Measurements from ENCODE around the gene HYAL2.
A peak's percentile ranks its signal among the peaks of the same experiment; 100 is the strongest.
"Not testable (repeated sequence)": the region's sequence is repeated elsewhere in the genome, so short reads cannot be mapped to it uniquely, and the experiment has no call there.

The HYAL2 gene

DNA sequence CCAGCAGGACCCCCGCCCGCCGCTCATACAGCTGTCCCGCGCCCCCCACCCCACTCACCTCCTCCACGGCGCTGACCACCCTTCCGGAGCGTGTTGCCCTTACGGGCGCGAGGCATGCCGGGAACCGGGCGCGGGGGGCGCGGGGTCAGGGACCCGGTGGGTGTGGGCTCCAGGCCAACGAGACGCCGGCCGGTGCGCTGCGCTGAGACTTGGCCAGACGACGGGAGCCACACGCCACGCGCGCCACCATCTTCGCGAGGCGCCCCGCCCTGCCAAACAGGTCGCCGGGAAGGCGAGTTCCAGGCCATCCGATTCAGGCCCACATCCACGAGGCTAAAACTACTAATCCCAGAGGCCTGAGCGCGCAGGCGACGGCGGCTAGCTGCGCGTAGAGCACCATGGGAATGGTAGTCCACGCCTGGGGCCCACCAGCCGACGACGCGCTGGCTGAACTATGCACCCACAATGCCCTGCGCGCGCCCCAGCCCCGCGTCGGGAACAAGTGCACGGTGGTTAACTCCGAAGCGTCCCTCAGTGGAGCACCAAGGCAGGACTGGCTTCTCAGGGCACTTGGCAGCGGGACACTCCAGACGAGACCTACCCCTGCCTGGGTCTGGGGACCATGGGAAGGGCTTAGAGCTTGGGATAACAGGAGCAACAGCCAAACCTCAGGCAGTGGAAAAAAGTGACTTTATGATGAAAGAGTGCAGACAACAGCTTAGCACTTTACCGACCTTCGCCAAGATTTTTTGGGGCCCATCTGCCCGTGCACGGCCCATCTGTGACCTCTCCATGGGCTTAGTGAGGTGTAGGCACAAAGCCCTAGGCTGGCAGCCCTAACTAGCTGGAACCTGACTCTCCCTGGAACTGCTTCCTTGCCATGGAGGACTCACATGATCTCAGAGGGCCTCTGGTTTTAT, 30.1 kb downstream of the HYAL2 start, which contains the start of gene IFRD2:
TSS of gene IFRD2 (minus strand) at position 271 of the 920 bp plus-strand sequence. CDS start at position 116, 155 bp downstream.
- DNase-seq (ENCODE audit: low read depth in 2 of 2) = peak; percentile 91 to 96

DNA sequence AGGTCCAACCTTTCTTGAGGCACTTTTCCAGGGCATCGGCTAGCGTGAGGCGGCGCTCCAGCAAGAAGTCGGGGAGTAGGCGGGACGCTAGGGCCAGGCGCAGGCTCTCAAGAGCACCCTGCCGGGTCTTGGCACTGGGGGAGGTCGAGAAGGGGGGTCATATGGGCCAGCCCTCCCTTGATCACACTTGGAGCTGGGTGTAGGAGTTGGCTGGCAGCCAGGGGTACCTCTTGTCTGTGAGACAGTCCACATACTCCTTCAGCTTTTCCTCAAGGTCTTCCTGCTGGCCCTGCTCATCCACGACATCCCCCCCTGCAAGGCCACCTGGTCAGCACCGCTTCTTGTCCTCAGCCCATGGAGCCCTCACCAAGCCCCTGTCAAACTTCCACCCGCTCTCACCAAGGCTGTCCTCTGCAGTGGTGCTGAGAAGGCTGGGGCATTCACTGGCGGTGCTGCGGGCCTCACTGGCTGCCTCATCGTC, 32.3 kb downstream of the HYAL2 start:
- no peak for DNase-seq (ENCODE audit: low read depth in 2 of 2)

DNA sequence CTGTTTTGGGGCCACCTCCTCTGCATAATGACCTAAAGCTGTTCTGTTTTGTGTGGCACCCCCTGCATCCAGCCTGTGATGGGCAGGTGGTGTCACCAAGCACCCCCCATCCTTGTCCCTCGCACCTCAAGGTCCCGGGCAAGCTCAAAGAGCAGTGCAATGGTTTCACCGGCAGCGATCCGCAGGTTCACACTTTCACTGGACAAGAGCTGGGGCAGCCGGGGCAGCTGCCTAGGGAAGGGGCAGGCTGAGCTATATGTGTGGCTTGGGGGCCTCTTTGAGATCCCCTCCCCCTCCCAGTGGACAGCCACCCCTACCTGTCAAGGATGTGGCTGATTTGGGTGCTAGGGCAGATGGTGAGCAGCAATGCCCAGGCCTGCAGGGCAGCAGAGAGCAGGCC, 33.4 kb downstream of the HYAL2 start:
- no peak for DNase-seq (ENCODE audit: low read depth in 2 of 2)

DNA sequence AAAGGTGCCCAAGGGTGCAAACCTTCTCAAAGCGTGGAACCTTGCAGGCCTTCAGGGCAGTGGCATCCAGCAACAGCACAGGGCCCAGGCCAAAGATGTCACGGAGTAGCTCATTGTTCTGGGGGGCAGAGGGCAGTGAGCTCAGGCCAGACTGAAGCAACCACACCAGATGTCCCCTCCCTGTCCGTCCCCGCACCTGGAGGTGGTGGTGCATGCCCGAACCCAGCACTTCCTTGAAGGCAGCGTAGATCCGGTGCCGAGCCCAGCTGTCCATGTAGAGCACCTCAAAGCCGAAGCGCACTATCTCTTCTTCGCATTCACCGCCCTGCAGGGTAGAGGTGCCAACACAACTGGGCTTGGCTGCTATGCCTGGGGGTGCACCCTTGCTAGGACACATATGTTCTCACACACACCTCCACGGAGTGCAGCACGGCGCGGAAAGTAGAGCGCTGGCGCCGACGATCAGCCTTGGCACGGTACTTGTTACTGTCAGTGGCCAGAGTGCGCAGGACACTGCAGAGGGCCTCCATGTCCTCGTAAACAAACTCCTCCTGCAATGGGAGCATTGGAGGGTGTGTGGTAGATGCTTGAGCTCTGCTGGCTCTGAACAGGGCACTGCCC, 34.0 kb downstream of the HYAL2 start:
- DNase-seq (ENCODE audit: low read depth in 2 of 2) = no peak

DNA sequence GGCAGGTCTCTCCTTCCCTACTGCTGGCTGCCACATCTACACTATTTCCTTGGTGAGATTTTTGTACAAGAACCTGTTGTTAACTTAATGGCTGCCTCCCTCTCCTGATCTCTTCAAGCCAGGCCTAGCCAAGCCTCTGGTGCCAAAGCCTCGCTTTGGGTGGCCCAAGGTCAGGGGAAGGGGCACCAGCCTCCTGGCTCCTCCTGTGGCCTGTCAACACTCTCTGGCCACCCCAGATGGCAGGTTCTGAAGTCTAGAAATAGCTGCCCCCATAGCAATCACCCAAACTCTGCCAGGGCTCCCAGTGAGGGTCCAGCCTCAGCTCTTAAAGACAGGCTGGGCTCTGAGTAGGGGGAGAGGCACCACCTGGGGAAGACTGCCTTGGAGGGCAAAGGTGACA, 35.3 kb downstream of the HYAL2 start:
- no peak for DNase-seq (ENCODE audit: low read depth in 2 of 2)

DNA sequence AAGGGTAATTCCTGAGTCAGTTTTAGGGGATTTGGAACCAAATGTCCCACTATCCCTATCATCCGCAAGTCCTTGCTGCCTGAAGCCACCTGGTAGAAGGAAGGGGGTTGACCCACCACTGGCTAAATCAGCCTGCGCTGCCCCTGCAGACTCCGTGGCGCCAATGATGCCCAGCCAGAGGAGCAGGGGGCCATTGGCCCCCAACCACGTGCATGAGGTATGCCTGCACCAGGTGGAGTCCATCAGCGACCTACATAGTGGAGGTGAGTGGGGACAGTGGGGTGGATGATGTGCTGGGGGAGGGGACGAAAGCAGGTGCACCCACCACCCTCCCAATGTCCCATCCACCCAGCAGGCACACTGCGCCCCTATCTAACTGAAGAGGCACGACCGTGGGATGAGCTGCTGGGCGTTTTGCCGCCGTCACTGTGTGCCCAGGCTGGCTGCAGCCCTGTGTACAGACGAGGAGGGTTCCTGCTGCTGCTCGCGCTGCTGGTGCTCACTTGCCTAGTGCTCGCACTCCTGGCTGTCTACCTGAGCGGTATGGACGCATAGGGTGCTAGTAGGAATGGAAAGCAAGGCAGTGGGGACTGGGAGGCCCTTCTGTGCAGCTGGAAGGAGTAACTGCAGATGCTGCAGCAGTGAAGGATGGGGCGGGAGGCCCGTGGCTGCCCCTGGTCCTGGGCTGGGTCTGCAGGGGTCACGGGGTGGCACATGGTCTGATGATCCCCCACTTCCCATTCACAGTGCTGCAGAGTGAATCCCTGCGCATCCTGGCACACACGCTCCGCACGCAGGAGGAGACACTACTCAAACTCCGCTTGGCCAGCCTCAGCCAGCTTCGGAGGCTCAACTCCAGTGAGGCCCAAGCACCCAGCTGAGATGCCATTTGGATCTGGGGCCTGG, 36.0 kb downstream of the HYAL2 start:
- DNase-seq (ENCODE audit: low read depth in 2 of 2) = no peak

DNA sequence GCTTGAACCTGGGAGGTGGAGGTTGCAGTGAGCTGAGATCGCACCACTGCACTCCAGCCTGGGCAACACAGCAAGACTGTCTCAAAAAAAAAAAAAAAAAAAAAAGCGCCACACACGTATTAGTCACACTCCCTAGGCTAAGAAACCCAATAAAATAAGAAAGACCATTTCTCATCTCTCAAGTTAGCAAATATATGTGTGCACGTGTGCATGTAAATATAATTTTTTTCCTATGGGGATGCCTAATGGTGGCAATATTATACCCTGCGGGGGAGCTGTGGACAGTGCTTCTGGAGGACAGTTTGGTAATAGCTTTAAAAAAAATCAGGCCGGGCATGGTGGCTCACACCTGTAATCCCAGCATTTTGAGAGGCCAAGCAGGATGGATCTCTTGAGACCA, 38.4 kb downstream of the HYAL2 start:
- not testable (repeated sequence) for DNase-seq (ENCODE audit: low read depth in 2 of 2)

DNA sequence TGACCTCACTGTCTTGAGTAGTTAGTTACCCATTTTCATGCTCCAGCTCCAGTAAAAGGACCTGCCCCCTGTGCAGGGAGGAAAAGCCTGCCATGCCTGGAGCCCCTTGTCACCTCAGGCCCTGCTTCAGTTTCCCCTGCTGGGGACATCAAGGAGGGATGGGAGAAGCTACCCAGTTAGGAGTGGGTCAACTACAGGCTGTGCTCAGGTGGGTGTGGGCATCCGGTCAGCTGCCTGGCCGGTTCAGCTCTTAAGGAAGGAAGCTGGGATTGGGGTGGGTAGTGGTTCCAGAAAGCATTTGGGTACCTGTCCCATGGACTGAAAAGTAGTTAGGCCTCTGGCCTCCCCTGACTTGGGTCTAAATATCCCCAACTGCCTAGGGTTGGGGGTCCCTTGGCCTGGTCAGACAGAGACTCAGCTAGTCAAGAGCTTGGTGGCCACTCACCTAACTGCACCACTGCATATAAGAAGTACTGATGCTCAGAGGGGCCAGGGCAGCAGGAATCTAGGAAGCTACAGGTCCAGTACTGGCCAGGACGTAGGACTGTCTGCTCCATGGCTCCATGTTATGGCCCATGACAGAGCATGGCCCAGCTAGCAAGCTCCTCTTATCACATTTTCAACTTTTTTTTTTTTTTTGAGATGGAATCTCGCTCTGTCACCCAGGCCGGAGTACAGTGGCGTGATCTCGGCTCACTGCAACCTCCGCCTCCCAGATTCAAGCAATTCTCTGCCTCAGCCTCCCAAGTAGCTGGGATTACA, 43.1 kb downstream of the HYAL2 start:
- DNase-seq (ENCODE audit: low read depth in 2 of 2) = no peak

DNA sequence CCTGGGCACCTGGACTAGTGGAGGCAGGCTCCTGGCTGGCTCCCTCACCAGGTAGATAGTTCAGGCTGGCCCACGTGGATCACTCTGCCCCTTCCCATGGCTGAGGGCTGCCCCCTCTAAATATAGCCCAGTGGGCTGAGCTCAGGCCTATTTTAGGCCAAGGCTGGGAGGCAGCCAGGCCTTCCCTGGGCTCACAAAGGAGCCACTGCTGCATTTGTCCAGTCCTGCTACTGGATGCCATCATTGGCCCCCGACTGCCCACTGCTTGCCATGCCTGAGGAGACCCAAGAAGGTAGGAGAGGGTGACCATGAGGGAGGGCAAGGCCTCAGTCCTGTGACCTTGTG, 43.7 kb downstream of the HYAL2 start, which contains the start of gene LSMEM2:
TSS of gene LSMEM2 (plus strand) at position 208 of the 345 bp plus-strand sequence. CDS start at position 235, 27 bp downstream.
- no peak for DNase-seq (ENCODE audit: low read depth in 2 of 2)

DNA sequence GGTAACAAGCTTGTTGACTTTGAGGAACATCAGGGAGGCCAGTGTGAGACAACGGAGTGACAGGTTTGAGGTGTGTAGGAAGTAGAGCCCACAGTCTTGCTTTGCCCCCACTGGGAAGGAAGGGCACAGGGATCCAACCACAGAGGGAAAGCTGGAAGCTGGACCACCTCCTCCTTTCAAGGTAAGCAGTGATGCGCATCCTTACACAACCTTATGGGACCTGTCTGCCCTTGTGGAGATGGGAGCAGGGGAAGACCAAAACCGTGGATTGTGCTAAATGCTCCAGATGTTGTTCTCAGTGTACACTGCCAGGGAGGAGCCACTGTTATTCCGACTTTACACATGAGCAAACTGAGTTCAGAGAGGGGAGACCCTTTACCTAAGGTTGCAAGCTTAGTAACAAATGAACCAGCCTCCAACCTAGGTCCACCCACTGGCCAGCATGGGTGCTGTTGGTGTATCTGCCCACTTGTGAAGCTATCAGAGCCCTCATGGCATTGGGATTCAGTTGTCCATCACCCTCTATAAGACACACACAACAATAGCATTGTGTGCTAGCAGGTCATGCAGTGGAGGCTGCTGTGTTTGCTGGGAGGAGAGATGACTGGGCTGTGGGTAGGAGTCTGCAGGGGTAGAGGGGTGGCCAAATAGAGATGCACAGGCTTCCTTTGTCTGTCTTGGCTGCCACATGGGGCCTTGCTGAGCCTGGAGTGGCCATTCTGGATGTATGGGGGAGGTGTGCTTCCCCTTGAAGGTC, 44.2 kb downstream of the HYAL2 start:
- no peak for DNase-seq (ENCODE audit: low read depth in 2 of 2)

DNA sequence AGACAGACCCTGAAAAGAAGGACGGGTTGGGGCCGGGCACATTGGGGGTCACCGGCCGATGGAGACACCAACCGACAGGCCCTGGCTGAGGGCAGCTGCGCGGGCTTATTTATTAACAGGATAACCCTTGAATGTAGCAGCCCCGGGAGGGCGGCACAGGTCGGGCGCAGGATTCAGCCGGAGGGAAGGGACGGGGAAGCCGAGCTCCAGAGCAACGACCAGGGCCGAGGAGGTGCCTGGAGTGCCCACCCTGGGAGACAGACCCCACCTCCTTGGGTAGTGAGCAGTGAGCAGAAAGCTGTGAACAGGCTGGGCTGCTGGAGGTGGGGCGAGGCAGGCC, 45.8 kb downstream of the HYAL2 start:
- no peak for DNase-seq (ENCODE audit: low read depth in 2 of 2)

DNA sequence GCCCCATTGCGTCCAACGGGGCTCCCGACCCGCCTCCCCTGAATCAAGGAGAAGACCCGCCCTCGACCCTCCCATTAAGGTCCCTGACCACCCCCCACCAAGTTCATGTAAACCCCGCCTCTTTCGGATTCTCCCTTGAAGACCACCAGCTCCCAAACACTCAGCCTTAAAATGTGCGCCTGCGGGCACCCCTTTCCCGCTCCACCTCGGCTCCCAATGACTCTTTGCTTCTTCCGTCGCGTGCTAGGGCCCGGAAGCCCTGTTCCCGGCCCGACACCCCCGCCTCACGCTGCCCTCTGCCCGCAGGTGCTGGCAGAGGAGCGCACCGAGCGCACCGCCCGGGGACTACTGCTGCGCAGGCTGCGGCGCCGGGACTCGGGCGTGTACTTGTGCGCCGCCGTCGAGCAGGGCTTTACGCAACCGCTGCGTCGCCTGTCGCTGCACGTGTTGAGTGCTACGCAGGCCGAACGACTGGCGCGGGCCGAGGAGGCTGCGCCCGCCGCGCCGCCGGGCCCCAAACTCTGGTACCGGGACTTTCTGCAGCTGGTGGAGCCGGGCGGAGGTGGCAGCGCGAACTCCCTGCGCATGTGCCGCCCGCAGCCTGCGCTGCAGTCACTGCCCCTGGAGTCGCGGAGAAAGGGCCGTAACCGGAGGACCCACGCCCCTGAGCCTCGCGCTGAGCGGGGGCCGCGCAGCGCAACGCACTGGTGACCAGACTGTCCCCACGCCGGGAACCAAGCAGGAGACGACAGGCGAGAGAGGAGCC, 46.4 kb downstream of the HYAL2 start:
- no peak for DNase-seq (ENCODE audit: low read depth in 2 of 2)

DNA sequence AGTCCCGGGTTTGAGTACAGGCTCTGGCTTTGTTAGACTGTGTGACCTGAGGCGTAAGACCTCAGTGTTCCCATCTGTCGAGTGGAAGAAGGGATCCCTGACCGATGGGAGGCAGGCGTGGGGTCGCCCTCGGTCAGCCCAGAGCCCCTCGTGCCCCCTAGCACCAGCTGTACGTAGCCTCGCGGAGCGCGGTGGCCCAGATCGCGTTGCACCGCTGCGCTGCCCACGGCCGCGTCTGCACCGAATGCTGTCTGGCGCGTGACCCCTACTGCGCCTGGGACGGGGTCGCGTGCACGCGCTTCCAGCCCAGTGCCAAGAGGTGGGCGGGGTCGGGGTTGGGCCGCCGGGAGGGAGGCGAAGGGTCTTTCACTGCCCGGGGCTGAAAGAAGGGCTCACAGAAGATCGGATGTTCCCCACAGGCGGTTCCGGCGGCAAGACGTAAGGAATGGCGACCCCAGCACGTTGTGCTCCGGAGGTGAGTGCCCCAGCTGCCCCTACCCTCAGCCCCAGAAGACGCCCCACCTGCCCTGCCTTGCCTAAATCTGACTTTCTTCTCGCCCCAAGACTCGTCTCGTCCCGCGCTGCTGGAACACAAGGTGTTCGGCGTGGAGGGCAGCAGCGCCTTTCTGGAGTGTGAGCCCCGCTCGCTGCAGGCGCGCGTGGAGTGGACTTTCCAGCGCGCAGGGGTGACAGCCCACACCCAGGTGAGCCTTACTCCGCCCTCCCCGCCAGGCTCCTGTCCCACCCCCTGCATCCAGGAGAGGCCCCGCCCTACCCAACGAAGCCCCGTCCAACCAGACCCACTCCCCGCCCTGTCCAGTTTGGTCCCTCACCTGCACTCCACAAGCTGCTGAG, 47.2 kb downstream of the HYAL2 start:
- DNase-seq (ENCODE audit: low read depth in 2 of 2) = no peak

DNA sequence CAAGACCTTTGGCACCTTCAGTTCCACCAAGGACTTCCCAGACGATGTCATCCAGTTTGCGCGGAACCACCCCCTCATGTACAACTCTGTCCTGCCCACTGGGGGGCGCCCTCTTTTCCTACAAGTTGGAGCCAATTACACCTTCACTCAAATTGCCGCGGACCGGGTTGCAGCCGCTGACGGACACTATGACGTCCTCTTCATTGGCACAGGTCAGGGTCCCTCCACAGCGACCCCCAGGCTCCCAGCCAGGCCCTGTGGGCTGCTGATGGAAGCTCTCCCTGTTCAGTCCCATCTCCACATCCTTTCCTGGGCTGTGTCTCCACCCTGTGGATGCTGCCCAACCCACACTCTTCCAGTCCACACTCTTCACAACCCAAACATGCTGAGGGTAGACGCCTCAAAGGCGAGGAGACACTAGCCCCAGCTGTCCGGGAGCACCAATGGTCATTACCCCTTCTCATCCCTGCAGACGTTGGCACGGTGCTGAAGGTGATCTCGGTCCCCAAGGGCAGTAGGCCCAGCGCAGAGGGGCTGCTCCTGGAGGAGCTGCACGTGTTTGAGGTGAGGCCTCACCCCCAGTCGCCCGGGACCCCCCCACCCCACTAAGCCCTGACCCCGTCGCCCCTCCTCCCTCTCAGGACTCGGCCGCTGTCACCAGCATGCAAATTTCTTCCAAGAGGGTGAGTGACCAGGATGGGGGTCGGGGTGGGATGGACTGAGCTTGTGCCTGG, 48.0 kb downstream of the HYAL2 start:
- DNase-seq (ENCODE audit: low read depth in 2 of 2) = peak; percentile 39 to 54

DNA sequence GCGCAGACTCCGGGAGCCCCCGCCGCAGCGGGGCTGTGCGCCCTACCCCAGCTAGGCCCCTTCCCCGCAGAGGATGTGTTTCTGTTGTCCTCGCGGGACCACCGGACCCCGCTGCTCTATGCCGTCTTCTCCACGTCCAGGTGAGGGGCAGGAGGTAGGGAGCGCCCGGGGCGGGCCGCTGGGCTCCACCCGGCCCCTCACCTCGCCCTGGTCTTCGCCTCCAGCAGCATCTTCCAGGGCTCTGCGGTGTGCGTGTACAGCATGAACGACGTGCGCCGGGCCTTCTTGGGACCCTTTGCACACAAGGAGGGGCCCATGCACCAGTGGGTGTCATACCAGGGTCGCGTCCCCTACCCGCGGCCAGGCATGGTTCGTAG, 48.9 kb downstream of the HYAL2 start:
- DNase-seq (ENCODE audit: low read depth in 2 of 2) = no peak

DNA sequence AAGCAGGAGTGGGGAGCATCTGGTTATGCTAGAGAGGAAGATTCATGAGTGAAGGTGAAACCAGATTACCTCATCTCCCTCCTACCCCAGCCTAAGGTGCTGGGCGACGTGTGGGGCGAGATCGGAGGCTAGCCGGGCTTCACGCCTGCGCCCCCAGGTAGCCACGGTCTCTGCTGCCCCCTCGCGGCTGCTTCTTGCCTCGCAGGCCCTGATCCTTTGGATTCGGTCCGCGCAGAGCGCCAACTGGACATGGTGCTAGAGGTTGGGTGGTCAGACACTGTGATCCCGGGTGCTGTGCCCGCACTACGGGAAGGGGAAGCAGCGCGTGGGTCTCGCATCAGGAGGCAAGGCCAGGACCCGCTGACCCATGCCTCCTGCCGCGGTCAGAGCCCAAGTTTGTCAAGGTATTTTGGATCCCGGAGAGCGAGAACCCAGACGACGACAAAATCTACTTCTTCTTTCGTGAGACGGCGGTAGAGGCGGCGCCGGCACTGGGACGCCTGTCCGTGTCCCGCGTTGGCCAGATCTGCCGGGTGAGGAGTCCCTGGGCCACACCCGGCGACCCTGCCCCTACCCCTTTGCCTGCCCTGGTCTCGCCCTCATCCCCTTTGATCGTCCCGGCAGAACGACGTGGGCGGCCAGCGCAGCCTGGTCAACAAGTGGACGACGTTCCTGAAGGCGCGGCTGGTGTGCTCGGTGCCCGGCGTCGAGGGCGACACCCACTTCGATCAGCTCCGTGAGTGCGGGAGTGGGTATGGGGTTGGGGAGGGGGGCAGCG, 49.4 kb downstream of the HYAL2 start:
- DNase-seq (ENCODE audit: low read depth in 2 of 2) = peak; percentile 69 to 75

DNA sequence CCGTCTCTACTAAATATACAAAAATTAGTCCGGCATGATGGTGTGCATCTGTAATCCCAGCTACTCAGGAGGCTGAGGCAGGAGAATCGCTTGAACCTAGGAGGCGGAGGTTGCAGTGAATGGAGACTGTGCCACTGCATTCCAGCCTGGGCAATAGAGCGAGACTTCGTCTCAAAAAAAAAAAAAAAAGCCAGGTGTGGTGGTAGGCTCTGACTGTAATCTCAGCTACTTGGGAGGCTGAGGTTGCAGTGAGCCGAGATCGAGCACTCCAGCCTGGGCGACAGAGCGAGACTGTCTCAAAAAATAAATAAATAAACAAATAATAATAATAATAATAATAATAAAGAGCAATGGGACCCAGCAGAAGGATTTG, 50.0 kb downstream of the HYAL2 start:
- DNase-seq (ENCODE audit: low read depth in 2 of 2) = not testable (repeated sequence)
